NCI-H2107 treated with DMSO at 0.1 percent for 48 hours (cell line): Measurements from ENCODE around the gene NEGR1.
A peak's percentile ranks its signal among the peaks of the same experiment; 100 is the strongest.
"Not testable (repeated sequence)": the region's sequence is repeated elsewhere in the genome, so short reads cannot be mapped to it uniquely, and the experiment has no call there.

Experiments used
- DNase-seq: peaks from one replicate; lab custom pipeline; 2025; ENCODE audit not compliant: unreplicated experiment; lab: John Stamatoyannopoulos, UW

The NEGR1 gene

DNA sequence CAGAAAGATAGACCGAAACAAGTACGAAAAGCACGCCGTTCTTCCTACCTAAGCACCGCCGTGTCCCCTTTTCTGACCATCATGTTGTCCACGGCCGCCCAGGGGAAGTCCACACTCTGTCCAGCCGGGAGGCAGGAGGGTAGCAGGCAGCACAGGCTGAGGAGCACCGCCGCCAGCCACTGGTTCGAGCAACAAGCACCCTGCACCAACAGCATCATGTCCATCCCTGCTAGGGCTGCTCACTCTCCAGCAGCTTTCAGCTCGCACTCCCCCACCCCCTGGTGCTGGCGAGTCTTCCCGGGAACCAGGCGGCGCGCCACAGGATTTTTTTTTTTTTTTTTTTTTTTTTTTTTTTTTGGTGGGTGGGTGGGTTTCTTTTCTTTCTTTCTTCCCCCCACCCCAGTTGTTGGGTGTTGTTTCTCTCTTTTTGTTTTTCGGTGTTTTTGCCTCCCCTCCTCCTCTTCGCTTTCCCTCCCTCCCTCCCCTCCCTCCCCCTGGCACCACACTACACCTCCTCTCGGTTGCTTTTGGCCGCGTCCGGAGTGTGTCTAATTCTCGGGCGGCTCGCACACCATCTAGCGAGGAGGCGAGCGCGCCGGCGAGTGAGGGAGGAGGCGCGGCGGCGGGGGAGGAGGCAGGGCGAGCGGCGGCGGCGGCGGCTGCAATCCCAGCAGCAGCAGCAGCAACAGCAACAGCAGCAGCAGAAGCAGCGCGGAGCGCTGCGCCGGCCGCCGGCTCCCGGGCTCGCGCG, at the start of gene NEGR1:
Gene NEGR1 (minus strand): TSS at position 269 of the 751 bp plus-strand sequence.
- DNase-seq: peak; percentile 41

DNA sequence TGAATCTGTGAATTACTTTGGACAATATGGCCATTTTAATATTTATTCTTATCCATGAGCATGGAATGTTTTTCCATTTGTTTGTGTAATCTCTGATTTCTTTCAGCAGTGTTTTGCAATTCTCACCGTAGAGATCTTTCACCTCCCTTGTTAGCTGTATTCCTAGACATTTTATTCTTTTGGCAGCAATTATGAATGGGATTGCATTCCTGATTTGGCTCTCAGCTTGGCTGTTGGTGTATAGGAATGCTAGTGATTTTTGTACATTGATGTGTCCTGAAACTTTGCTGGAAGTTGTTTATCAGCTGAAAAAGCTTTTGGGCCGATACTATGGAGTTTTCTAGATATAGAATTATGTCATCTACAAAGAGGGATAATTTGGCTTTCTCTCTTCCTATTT, 44.2 kb upstream of the NEGR1 start:
- DNase-seq: no peak

GRCh38 chr1:72324451-72324850, 42.1 kb upstream of the NEGR1 start:
- DNase-seq: no peak

- no peak for DNase-seq
Measured at GRCh38 chr1:72322910-72323309, 40.6 kb upstream of the NEGR1 start.

DNA sequence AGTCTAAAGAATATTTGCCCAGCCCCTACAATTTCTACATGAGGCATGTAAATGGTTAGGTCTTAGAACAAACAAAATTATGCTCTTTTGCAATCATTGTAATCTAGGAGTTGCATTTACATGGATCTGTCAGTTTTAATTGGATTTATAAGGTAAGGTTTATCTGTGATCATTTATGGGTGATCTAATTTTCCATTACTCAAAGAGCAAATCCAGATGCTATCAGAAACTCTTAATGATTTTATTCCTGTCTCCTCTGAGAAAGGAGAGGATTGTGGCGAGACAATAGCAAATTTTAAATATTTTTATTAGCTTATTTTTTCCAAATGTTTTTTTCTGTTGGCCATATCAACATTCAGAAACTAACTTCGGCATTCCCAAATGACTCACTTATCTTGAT, 14.2 kb upstream of the NEGR1 start:
- DNase-seq: no peak

GRCh38 chr1:72288886-72289285, 6.5 kb upstream of the NEGR1 start:
- no peak for DNase-seq

DNA sequence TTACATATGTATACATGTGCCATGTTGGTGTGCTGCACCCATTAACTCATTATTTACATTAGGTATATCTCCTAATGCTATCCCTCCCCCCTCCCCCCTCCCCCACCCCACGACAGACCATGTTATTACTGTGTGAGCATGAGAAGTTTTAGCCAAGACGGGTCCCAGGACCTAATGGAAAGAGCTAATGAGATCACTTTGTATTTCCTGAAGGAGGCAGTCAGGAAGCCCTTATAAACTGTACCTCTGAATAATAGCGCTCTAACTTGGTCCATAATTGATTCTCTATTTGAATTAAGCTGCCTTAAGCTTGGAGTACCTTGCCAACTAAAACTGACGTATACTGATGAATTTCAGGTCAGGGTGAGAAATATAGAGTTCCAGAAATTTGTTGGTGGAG, 4.1 kb upstream of the NEGR1 start:
- no peak for DNase-seq

- DNase-seq: no peak
Measured at GRCh38 chr1:72285074-72285425, 2.7 kb upstream of the NEGR1 start.

DNA sequence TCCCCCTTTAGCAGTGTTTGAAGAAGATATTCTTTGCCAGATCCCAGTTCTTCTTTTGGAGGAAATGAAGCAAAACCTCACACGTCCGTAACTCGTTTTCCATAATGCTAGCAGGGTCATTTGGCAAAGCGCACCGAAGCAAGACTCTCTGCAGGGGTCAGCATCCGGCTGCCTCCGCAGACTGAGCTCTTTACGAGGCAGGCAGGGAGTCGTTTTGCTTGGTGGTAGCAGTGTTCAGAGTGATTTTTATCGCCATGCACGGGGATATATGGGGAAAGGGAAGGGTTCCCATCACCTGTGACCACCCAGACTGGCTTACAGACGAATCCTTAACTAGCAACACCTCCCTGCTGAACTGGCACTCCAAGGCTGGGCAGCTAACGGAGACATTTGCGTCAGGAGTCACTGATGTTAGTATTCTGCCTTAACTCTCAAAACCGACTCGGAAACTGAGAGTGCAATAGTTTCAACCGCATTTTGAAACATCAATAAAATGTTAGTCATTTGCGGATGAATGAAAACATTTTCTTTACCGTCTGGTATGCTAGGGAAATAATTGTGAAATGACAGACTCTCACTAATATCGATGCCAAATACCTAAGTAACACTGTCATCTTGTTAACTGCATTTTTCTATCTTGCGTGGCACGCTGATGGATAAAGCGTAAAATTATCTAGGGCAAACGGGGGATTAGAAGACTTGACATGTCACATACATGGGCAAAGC, 2.2 kb upstream of the NEGR1 start:
- DNase-seq: no peak

DNA sequence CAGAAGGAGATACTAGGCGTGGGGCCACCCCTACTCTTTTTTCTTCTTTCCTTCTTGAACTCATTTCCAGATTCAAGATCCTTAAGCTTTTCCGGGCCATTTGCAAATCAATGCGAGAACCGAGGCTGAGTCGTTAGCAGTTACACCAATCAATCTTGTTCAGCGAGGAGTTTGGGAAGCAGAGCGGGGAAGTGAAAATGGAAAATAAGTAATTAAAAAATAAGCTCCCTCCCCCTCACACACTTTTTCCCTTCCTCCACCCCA, 1.7 kb upstream of the NEGR1 start:
- DNase-seq: no peak

DNA sequence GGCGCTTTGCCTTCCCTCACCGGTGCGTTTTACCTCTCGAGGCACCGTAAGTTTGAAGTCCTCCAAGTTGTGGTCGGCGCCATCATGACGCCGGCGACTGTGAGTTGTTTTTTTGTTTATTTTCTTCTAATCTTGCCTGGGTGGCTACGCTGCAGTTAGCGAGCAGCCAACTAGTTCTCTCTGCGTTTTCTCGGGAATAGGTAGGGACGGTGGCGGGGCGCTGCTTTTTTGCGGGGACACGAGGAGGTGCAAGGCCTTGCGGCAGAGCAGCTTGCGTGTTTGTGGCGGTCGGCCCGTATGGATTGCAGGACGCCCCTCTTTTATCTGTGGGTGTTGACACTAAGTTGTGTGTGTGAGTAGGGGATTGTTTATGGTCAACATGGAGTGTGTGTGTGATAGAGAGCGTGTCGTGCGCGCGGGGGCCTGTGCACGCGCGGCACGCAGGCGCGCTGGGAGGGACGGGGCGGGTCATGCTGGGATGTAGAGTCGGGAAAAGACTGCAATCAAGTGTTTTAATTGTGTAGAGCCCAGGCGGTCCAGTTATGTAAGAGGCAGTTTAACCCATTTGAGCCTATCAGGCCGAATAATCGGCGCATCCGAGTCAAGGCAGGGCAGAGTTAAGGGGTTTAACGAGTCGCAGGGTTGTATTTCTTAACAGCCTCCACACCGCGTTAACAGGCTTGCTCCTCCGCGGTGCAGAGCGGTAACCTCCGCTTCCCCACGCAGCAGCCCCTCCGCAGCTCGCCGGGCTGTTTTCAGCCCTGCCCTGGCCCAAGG, 1.2 kb upstream of the NEGR1 start:
- DNase-seq: no peak

DNA sequence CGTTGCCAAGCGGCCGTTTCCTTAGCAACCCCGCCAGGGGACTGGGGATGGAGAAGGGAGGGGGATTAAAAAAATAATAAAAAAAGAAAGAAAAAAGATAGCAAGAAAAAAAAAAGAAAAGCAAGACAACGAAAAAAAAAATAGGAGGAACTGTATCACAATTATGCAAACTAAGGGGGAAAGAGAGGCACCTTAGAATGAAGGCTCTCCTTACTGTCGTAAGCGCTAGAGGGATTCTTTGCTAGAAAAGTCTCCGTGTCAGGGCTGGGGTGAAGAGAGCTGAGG, 625 bp upstream of the NEGR1 start:
- peak; percentile 41 for DNase-seq

GRCh38 chr1:72281637-72282270, 585 bp downstream of the NEGR1 start:
- no peak for DNase-seq

DNA sequence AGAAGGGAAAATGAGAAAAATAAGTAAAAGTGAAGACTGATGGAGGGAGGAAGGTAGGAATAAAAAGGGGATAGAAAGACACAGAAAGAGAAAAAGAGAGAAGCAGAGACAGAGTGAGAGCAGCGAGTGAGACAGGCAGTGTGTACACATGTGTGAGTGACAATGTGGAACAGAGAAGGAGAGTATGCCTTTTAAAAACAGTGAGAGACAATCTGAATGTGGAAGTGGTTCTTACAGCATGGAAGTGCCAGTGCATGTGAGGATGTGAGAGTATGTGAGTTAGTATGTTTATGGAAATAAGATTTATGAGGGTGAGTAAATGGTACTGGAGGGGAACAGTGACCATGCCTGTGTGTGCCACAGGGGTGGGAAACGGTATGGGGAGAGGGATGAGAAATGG, 1.2 kb downstream of the NEGR1 start:
- no peak for DNase-seq

GRCh38 chr1:72280711-72281110, 1.6 kb downstream of the NEGR1 start:
- no peak for DNase-seq

DNA sequence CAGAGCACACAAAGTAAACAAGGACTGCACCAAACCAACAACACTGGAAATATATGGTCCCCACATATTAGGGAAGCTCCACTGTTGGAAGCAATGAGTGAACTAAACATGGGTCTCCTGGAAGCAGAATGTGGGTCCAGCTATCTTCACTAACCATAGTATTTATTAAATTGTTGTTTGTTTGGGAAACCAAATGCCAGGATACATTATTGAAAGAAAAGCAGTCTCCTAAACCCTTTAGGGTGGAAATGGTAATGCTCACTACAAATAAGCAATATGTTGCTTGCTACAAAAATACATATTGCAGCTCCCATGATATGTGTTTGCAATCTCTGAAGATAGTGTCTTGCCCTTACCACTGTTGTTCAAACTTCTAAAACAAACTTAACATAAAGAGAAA, 2.2 kb downstream of the NEGR1 start:
- DNase-seq: no peak

GRCh38 chr1:72278461-72278860, 3.9 kb downstream of the NEGR1 start:
- no peak for DNase-seq

GRCh38 chr1:72271555-72272085, 10.7 kb downstream of the NEGR1 start:
- DNase-seq: no peak

GRCh38 chr1:72262735-72263134, 19.6 kb downstream of the NEGR1 start:
- no peak for DNase-seq

GRCh38 chr1:72253132-72253531, 29.2 kb downstream of the NEGR1 start:
- DNase-seq: no peak

DNA sequence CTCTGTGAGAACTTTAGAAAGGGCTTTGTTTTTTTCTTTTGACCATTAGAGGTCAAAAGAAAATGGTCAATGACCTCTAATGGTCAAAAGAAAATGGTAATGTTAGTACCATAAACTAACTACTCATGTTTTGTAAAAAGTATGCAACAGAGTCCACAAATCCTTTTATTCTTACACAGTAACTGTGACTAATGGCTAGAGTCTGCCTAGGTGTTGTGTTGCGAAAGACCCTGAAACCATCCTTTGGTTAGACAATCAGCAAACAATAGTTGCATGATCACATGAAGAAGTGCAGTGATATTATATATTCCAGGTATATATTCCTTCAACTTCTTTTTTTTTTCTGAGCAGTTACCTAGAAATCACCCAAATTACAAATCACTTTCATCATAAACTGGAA, 40.9 kb downstream of the NEGR1 start:
- no peak for DNase-seq

- DNase-seq: not testable (repeated sequence)
Measured at GRCh38 chr1:72235931-72236330, 46.4 kb downstream of the NEGR1 start.
